ENCODE data around the gene ATXN2L.

GRCh38 chr16:28823873-28824716 is 1.3 kb downstream of the ATXN2L start:
- peak in 1 of 3 experiments; percentile 11; a peak in 1 of 6 replicates for TF ChIP-seq CTCF (IDR thresholded peaks at IDR 0.05 in 2 of 3, conservative IDR thresholded peaks at IDR 0.05 in 1 of 3; ENCODE audit: borderline replicate concordance in 1 of 3, insufficient read depth in 1 of 3, low read depth in 2 of 3, low read length in 2 of 3)
- TF ChIP-seq MAX (IDR thresholded peaks at IDR 0.05): peak; percentile 59; the same call in 1 of the 2 replicates
- TF ChIP-seq EZH2phosphoT487 (IDR thresholded peaks at IDR 0.05; ENCODE audit: borderline replicate concordance): no peak
